Measurements from ENCODE around the gene SECISBP2. TPM values are rescaled to one million over a fixed set of nuclear protein-coding genes. Genes with fewer than 3 reads are reported as not detected.

Gene SECISBP2
- total RNA-seq, 4 donors from 2014 or later, result 77.1 to 110 (median 90.6) TPM

GRCh38 chr9:89304020-89304833, 14.1 kb upstream of the SECISBP2 start:
- H3K4me1 ChIP-seq, result peaks cover 14 to 15% of the 10 kb centered on the region in 2 donors
- WGBS, 2 donors, result 82% methylated on average over 7 of the region's 7 CpGs
- intact Hi-C loops (cut with DNase I), result no loop called here
- H3K36me3 ChIP-seq, result no peaks in the 10 kb centered on the region
- no peak for DNase-seq
- no peak overlapping the region for H3K4me3 ChIP-seq (replicated peaks in 1 of 3)
- no peaks in the 10 kb centered on the region for H3K27me3 ChIP-seq
- H3K9me3 ChIP-seq, result no peaks in the 10 kb centered on the region
- peak overlapping the region in 1 of 3 donors; percentile 1 for H3K27ac ChIP-seq
- TF ChIP-seq, protein P1, sequence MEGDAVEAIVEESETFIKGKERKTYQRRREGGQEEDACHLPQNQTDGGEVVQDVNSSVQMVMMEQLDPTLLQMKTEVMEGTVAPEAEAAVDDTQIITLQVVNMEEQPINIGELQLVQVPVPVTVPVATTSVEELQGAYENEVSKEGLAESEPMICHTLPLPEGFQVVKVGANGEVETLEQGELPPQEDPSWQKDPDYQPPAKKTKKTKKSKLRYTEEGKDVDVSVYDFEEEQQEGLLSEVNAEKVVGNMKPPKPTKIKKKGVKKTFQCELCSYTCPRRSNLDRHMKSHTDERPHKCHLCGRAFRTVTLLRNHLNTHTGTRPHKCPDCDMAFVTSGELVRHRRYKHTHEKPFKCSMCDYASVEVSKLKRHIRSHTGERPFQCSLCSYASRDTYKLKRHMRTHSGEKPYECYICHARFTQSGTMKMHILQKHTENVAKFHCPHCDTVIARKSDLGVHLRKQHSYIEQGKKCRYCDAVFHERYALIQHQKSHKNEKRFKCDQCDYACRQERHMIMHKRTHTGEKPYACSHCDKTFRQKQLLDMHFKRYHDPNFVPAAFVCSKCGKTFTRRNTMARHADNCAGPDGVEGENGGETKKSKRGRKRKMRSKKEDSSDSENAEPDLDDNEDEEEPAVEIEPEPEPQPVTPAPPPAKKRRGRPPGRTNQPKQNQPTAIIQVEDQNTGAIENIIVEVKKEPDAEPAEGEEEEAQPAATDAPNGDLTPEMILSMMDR (IDR thresholded peaks at IDR 0.05), result no peak
- no peak for TF ChIP-seq POLR2A (IDR thresholded peaks at IDR 0.05)

DNA sequence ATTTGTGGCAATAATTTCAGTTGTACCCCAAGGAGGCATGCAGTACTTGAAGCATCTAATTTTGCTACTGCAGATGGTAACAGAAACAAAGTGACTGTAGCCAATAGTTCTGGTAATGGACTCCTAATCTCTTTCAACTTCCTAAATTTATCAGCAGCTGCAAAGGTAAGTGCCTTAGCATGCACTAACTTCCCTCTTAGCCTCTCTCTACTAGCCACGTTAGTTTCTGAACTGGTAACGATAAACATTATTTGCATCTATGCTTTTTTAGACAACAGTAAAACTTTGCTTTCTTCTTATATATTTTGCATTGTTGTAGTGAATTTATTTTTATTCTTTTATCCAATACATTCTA, 13.5 kb upstream of the SECISBP2 start:
- no peak for TF ChIP-seq POLR2A (IDR thresholded peaks at IDR 0.05)
- TF ChIP-seq, protein P1 (IDR thresholded peaks at IDR 0.05), result no peak
- no peak overlapping the region for H3K4me3 ChIP-seq (replicated peaks in 1 of 3)
- no peaks in the 10 kb centered on the region for H3K36me3 ChIP-seq
- H3K27me3 ChIP-seq, result no peaks in the 10 kb centered on the region
- peaks cover 12 to 15% of the 10 kb centered on the region in 2 donors for H3K4me1 ChIP-seq
- no peak for DNase-seq
- no peak overlapping the region for H3K27ac ChIP-seq
- intact Hi-C loops (cut with DNase I), result no loop called here
- H3K9me3 ChIP-seq, result no peaks in the 10 kb centered on the region
- WGBS, 2 donors, result 92 to 94% methylated on average over 2 of the region's 2 CpGs

- H3K36me3 ChIP-seq, result no peaks in the 10 kb centered on the region
- intact Hi-C loops (cut with DNase I), result no loop called here
- H3K4me3 ChIP-seq (replicated peaks in 1 of 3), result no peak overlapping the region
- H3K9me3 ChIP-seq, result no peaks in the 10 kb centered on the region
- peaks cover 10 to 17% of the 10 kb centered on the region in 2 donors for H3K4me1 ChIP-seq
- no peaks in the 10 kb centered on the region for H3K27me3 ChIP-seq
- TF ChIP-seq POLR2A (IDR thresholded peaks at IDR 0.05), result no peak
- TF ChIP-seq, protein P1 (IDR thresholded peaks at IDR 0.05), result no peak
- 77 to 83% methylated on average over 3 of the region's 3 CpGs for WGBS, 2 donors
- no peak for DNase-seq
- H3K27ac ChIP-seq, result no peak overlapping the region
Measured at GRCh38 chr9:89305868-89306267, 12.4 kb upstream of the SECISBP2 start.

DNA sequence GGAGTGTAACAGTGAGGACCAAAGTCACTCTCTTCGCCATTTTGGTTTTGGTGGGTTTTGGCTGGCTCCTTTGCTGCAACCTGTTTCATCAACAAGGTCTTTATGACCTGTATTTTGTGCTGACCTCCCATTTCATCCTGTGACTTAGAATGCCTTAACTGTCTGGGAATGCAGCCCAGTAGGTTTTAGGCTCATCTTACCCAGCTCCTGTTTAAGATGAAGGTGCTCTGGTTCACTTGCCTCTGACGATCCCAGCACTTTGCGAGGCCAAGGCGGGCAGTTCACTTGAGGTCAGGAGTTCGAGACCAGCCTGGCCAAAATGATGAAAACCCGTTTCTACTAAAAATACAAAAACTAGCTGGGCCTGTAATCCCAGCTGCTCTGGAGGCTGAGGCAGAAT, 9.1 kb upstream of the SECISBP2 start:
- TF ChIP-seq, protein P1 (IDR thresholded peaks at IDR 0.05), result no peak
- TF ChIP-seq POLR2A (IDR thresholded peaks at IDR 0.05), result no peak
- 77 to 87% methylated on average over 6 of the region's 6 CpGs for WGBS, 2 donors
- Histone ChIP-seq H3K4me3 (replicated peaks in 1 of 3) (no peak overlapping the region), H3K27me3 (no peaks in the 10 kb centered on the region), H3K27ac (peak overlapping the region in 2 of 3 donors; percentile 100), H3K9me3 (no peaks in the 10 kb centered on the region), H3K4me1 (peaks cover 0 to 25% of the 10 kb centered on the region in 2 donors), H3K36me3 (no peaks in the 10 kb centered on the region)
- intact Hi-C loops (cut with DNase I), result no loop called here
- no peak for DNase-seq
